ENCODE measurements around the gene CATSPERZ.
"Not testable (repeated sequence)": the region's sequence is repeated elsewhere in the genome, so short reads cannot be mapped to it uniquely, and the experiment has no call there.

Gene CATSPERZ

GRCh38 chr11:64316672-64317324 is 16.6 kb downstream of the CATSPERZ start:
- Mint-ChIP-seq H3K4me1 (ENCODE audit: low read depth) (peaks cover 38% of the 10 kb centered on the region), H3K4me3 (peak overlapping the region; percentile 97), H3K36me3 (peaks cover 10% of the 10 kb centered on the region), H3K9me3 (ENCODE audit: low read depth) (no peaks in the 10 kb centered on the region), H3K27me3 (no peaks in the 10 kb centered on the region), H3K27ac (peak overlapping the region; percentile 99)

- H3K27me3 Mint-ChIP-seq, result no peaks in the 10 kb centered on the region
- peak within 1 kb of the TSS; percentile 97 for H3K4me3 Mint-ChIP-seq
- no peaks in the 10 kb centered on the region for H3K9me3 Mint-ChIP-seq (ENCODE audit: low read depth)
- H3K27ac Mint-ChIP-seq, result peak within 1 kb of the TSS; percentile 99
- peaks cover 37% of the 10 kb centered on the region for H3K4me1 Mint-ChIP-seq (ENCODE audit: low read depth)
- H3K36me3 Mint-ChIP-seq, result peaks cover 10% of the 10 kb centered on the region
Observed at GRCh38 chr11:64317325-64317960, 17.3 kb downstream of the CATSPERZ start, which contains the start of gene TRMT112. TRMT112 (minus strand) TSS chr11:64317559; CDS start chr11:64317526, 33 bp downstream.

- Mint-ChIP-seq H3K27me3 (no peaks in the 10 kb centered on the region), H3K4me1 (ENCODE audit: low read depth) (peaks cover 30% of the 10 kb centered on the region), H3K27ac (peak within 1 kb of the TSS; percentile 99), H3K4me3 (peak within 1 kb of the TSS; percentile 97), H3K9me3 (ENCODE audit: low read depth) (no peaks in the 10 kb centered on the region), H3K36me3 (peaks cover 8% of the 10 kb centered on the region)
Observed at GRCh38 chr11:64317961-64318765, 18.0 kb downstream of the CATSPERZ start, which contains the start of gene PRDX5. PRDX5 (plus strand) TSS chr11:64318121; CDS start chr11:64318216, 95 bp downstream.

- Mint-ChIP-seq H3K36me3 (peaks cover 8% of the 10 kb centered on the region), H3K9me3 (ENCODE audit: low read depth) (no peaks in the 10 kb centered on the region), H3K4me1 (ENCODE audit: low read depth) (peaks cover 28% of the 10 kb centered on the region)
Observed at GRCh38 chr11:64318766-64319761, 18.9 kb downstream of the CATSPERZ start.

GRCh38 chr11:64320556-64320955 is 20.4 kb downstream of the CATSPERZ start:
- no peaks in the 10 kb centered on the region for H3K9me3 Mint-ChIP-seq (ENCODE audit: low read depth)
- no peak overlapping the region for H3K4me3 Mint-ChIP-seq
- H3K36me3 Mint-ChIP-seq, result peaks cover 8% of the 10 kb centered on the region
- H3K27me3 Mint-ChIP-seq, result no peaks in the 10 kb centered on the region
- H3K4me1 Mint-ChIP-seq (ENCODE audit: low read depth), result peaks cover 23% of the 10 kb centered on the region
- no peak overlapping the region for H3K27ac Mint-ChIP-seq

More at GRCh38 chr11:64318766-64319761, 18.9 kb downstream of the CATSPERZ start:
- Mint-ChIP-seq H3K27ac (peak overlapping the region; percentile 77), H3K4me3 (peak overlapping the region; percentile 97), H3K27me3 (no peaks in the 10 kb centered on the region)

- no peak overlapping the region for H3K27ac Mint-ChIP-seq
- H3K27me3 Mint-ChIP-seq, result no peaks in the 10 kb centered on the region
- no peak overlapping the region for H3K4me3 Mint-ChIP-seq
- H3K36me3 Mint-ChIP-seq, result peaks cover 8% of the 10 kb centered on the region
- no peaks in the 10 kb centered on the region for H3K9me3 Mint-ChIP-seq (ENCODE audit: low read depth)
- H3K4me1 Mint-ChIP-seq (ENCODE audit: low read depth), result peaks cover 23% of the 10 kb centered on the region
Observed at GRCh38 chr11:64321026-64321425, 20.9 kb downstream of the CATSPERZ start.

- H3K36me3 Mint-ChIP-seq, result peaks cover 5% of the 10 kb centered on the region
- no peak overlapping the region for H3K27ac Mint-ChIP-seq
- H3K27me3 Mint-ChIP-seq, result no peaks in the 10 kb centered on the region
- H3K4me1 Mint-ChIP-seq (ENCODE audit: low read depth), result peaks cover 19% of the 10 kb centered on the region
- no peaks in the 10 kb centered on the region for H3K9me3 Mint-ChIP-seq (ENCODE audit: low read depth)
- H3K4me3 Mint-ChIP-seq, result no peak overlapping the region
Observed at GRCh38 chr11:64321533-64321932, 21.4 kb downstream of the CATSPERZ start.

GRCh38 chr11:64322925-64323260 is 22.7 kb downstream of the CATSPERZ start:
- Mint-ChIP-seq H3K27ac (no peak overlapping the region), H3K4me1 (ENCODE audit: low read depth) (peaks cover 14% of the 10 kb centered on the region), H3K4me3 (no peak overlapping the region), H3K36me3 (peaks cover 2% of the 10 kb centered on the region), H3K9me3 (ENCODE audit: low read depth) (no peaks in the 10 kb centered on the region), H3K27me3 (no peaks in the 10 kb centered on the region)

- no peak overlapping the region for H3K4me3 Mint-ChIP-seq
- no peaks in the 10 kb centered on the region for H3K27me3 Mint-ChIP-seq
- H3K9me3 Mint-ChIP-seq (ENCODE audit: low read depth), result no peaks in the 10 kb centered on the region
- H3K4me1 Mint-ChIP-seq (ENCODE audit: low read depth), result peaks cover 14% of the 10 kb centered on the region
- no peak overlapping the region for H3K27ac Mint-ChIP-seq
- peaks cover 2% of the 10 kb centered on the region for H3K36me3 Mint-ChIP-seq
Observed at GRCh38 chr11:64323373-64323772, 23.2 kb downstream of the CATSPERZ start.

GRCh38 chr11:64323984-64324383 is 23.8 kb downstream of the CATSPERZ start:
- H3K9me3 Mint-ChIP-seq (ENCODE audit: low read depth); H3K27me3 Mint-ChIP-seq; H3K27ac Mint-ChIP-seq; H3K36me3 Mint-ChIP-seq; H3K4me3 Mint-ChIP-seq: not testable (repeated sequence)
- peaks cover 11% of the 10 kb centered on the region for H3K4me1 Mint-ChIP-seq (ENCODE audit: low read depth)

GRCh38 chr11:64324692-64325469 is 24.7 kb downstream of the CATSPERZ start:
- H3K4me1 Mint-ChIP-seq (ENCODE audit: low read depth), result peaks cover 7% of the 10 kb centered on the region
- no peaks in the 10 kb centered on the region for H3K9me3 Mint-ChIP-seq (ENCODE audit: low read depth)
- no peak overlapping the region for H3K4me3 Mint-ChIP-seq
- H3K36me3 Mint-ChIP-seq, result peaks cover 2% of the 10 kb centered on the region
- H3K27ac Mint-ChIP-seq, result no peak overlapping the region
- no peaks in the 10 kb centered on the region for H3K27me3 Mint-ChIP-seq

- peaks cover 2% of the 10 kb centered on the region for H3K36me3 Mint-ChIP-seq
- H3K27ac Mint-ChIP-seq, result no peak overlapping the region
- no peak overlapping the region for H3K4me3 Mint-ChIP-seq
- H3K27me3 Mint-ChIP-seq, result no peaks in the 10 kb centered on the region
- H3K9me3 Mint-ChIP-seq (ENCODE audit: low read depth), result no peaks in the 10 kb centered on the region
- H3K4me1 Mint-ChIP-seq (ENCODE audit: low read depth), result peaks cover 8% of the 10 kb centered on the region
Observed at GRCh38 chr11:64327375-64327774, 27.2 kb downstream of the CATSPERZ start.

GRCh38 chr11:64327993-64328392 is 27.8 kb downstream of the CATSPERZ start:
- Mint-ChIP-seq H3K4me3 (no peak overlapping the region), H3K27ac (no peak overlapping the region), H3K27me3 (no peaks in the 10 kb centered on the region), H3K9me3 (ENCODE audit: low read depth) (no peaks in the 10 kb centered on the region), H3K4me1 (ENCODE audit: low read depth) (peaks cover 8% of the 10 kb centered on the region), H3K36me3 (peaks cover 2% of the 10 kb centered on the region)

Measured in activated naive CD8-positive, alpha-beta T cell (primary cell).